ENCODE measurements around the gene EPO. TPM values are rescaled to one million over a fixed set of nuclear protein-coding genes. Genes with fewer than 3 reads are reported as not detected.
A peak's percentile ranks its signal among the peaks of the same experiment; 100 is the strongest.

EPO gene
- total and polyA plus RNA-seq, 2 of the 8 experiments (the other 6 are each of a cell fraction or from before 2014, with no cell fraction given), result 0.42 to 0.95 TPM

DNA sequence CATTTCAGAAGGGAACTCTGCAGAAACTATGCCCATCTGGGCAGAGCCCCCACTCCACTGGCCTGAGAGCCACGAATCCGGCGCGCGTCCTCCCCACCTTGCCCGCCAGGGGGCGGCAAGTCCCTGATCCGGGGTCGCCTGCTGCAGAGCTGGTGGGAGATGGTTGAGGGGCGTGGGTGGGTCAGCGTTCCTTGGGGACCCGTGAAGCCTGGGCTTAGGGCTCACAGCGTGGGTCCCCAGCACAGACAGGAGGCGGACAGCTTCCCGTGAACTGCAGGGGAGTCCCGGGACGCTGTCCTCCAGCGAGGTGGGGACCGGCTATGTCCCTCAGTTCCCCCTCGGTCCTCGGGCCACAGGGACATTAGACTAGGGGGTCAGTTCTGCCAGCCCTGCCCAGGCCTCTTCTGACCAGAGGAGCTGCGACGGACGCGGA, 14.9 kb upstream of the EPO start:
- peak overlapping the region; percentile 58 to 90 (median 84) for H3K9ac ChIP-seq (replicated peaks in 1 of 4; ENCODE audit: extremely low read depth in 1 of 4, low read depth in 3 of 4, low read length in 3 of 4)
- peaks cover 3% of the 10 kb centered on the region for H3K79me1 ChIP-seq (ENCODE audit: low read depth, low read length)
- H2BK15ac ChIP-seq (ENCODE audit: low read length), result no peak overlapping the region
- H2BK5ac ChIP-seq (ENCODE audit: low read depth, low read length), result peak overlapping the region; percentile 54
- H2BK120ac ChIP-seq (replicated peaks; ENCODE audit: low read depth, low read length), result no peak overlapping the region
- H3K18ac ChIP-seq (ENCODE audit: extremely low read depth, low read length), result peak overlapping the region; percentile 85
- POLR2A ChIA-PET (ENCODE audit: partially characterized antibody), result interaction anchor here (0.6 to 4.0 kb wide), 32 partner anchors 9 to 276 kb away, joined by 3 to 58 read pairs (median 4); partner anchors contain the start of genes EPHB4, EPO, FBXO24 and GIGYF1
- H4K5ac ChIP-seq (ENCODE audit: insufficient read length, low read depth, low read length), result peak overlapping the region; percentile 78
- no peak overlapping the region for H2AFZ ChIP-seq (ENCODE audit: low read length)
- H3K9me3 ChIP-seq (ENCODE audit: insufficient read depth in 2 of 2, low read depth in 1 of 2, low read length in 1 of 2), result no peaks in the 10 kb centered on the region
- H3K36me3 ChIP-seq (ENCODE audit: control insufficient read depth in 2 of 4, insufficient read depth in 4 of 4, low read length in 3 of 4), result peaks cover 0 to 6% (median 4%) of the 10 kb centered on the region in 4 experiments; a peak in 5 of 8 replicates
- H3K4me1 ChIP-seq (replicated peaks in 1 of 4; ENCODE audit: control insufficient read depth in 3 of 4, insufficient read depth in 4 of 4, low read length in 3 of 4), result peaks cover 0 to 11% (median 2%) of the 10 kb centered on the region in 4 experiments; a peak in 3 of 7 replicates
- H2AK5ac ChIP-seq (ENCODE audit: low read depth, low read length), result no peak overlapping the region
- CTCF ChIA-PET (ENCODE audit: partially characterized antibody), result interaction anchor here (0.6 to 16.9 kb wide), 46 partner anchors 16 to 1490 kb away, joined by 3 to 254 read pairs (median 4); partner anchors contain the start of genes EPO, GIGYF1, SLC12A9 and UFSP1
- H3K27me3 ChIP-seq (replicated peaks in 1 of 4; ENCODE audit: control insufficient read depth in 3 of 4, extremely low read depth in 1 of 4, insufficient read depth in 3 of 4, low read length in 3 of 4), result no peaks in the 10 kb centered on the region
- peaks cover 0 to 16% of the 10 kb centered on the region in 2 experiments; a peak in 3 of 4 replicates for H3K79me2 ChIP-seq (ENCODE audit: control insufficient read depth in 1 of 2, insufficient read depth in 2 of 2, low read length in 2 of 2)
- H2BK12ac ChIP-seq (ENCODE audit: low read depth, low read length), result 0 out of 2 replicates have a peak overlapping the region, but pooled peaks have one; percentile 23
- peak; percentile 46 to 98 for DNase-seq (ENCODE audit: low read depth in 1 of 2, low spot score in 2 of 2)
- H4K20me1 ChIP-seq (replicated peaks in 1 of 2; ENCODE audit: control insufficient read depth in 1 of 2, insufficient read depth in 2 of 2, low read length in 2 of 2), result peaks cover 2% of the 10 kb centered on the region in 2 experiments
- H4K8ac ChIP-seq (ENCODE audit: extremely low read depth, insufficient read depth, low read length), result peak overlapping the region; percentile 95
- 1% methylated on average over 20 of the region's 25 CpGs; no CpG with 5 or more reads in 1 of the 2 experiments for WGBS, 2 experiments (ENCODE audit: extremely low coverage in 1 of 2, insufficient coverage in 1 of 2, insufficient read length in 1 of 2, insufficient replicate concordance in 2 of 2, low coverage in 1 of 2, low lambda C conversion rate in 2 of 2, missing lambda C conversion rate in 1 of 2)
- H3K23me2 ChIP-seq (ENCODE audit: low read depth, low read length), result peaks cover 7% of the 10 kb centered on the region; the same call in 1 of the 2 replicates
- H3K27ac ChIP-seq (ENCODE audit: low read depth, low read length), result peak overlapping the region; percentile 86
- no peak overlapping the region for H3K14ac ChIP-seq (ENCODE audit: insufficient read length)
- H2BK20ac ChIP-seq (ENCODE audit: low read length), result no peak overlapping the region
- peak overlapping the region; percentile 83 to 94 (median 90) for H3K4me3 ChIP-seq (ENCODE audit: extremely low read depth in 1 of 4, insufficient read depth in 2 of 4, low read depth in 3 of 4, low read length in 4 of 4)
- H3K23ac ChIP-seq (ENCODE audit: insufficient read length), result no peak overlapping the region
- H4K91ac ChIP-seq (replicated peaks; ENCODE audit: insufficient read length, low read length), result peak overlapping the region; percentile 67
- H3K4me2 ChIP-seq (ENCODE audit: insufficient read depth in 1 of 2, low read depth in 2 of 2, low read length in 2 of 2), result peak overlapping the region; percentile 41 to 99
- H3K56ac ChIP-seq (replicated peaks; ENCODE audit: insufficient read length, low read depth, low read length), result peak overlapping the region; percentile 17
- no peak for FAIRE-seq
- H3K4ac ChIP-seq (replicated peaks; ENCODE audit: insufficient read length, low read depth, low read length), result no peak overlapping the region
- TF ChIP-seq SRF (IDR thresholded peaks at IDR 0.05; ENCODE audit: low read depth, low read length) (no peak), HDAC2 (IDR thresholded peaks at IDR 0.05; ENCODE audit: borderline replicate concordance in 1 of 2, low read depth in 2 of 2, low read length in 2 of 2) (peak in 1 of 2 experiments; percentile 61; a peak in 2 of 4 replicates), CHD1 (IDR thresholded peaks at IDR 0.05; ENCODE audit: low read depth, low read length) (no peak), KDM4A (IDR thresholded peaks at IDR 0.05; ENCODE audit: low read depth, low read length, severe bottlenecking) (no peak), SIRT6 (IDR thresholded peaks at IDR 0.05; ENCODE audit: low read length) (no peak), TBP (IDR thresholded peaks at IDR 0.05; ENCODE audit: low read depth, low read length) (peak; percentile 44; the same call in 1 of the 2 replicates), TCF12 (IDR thresholded peaks at IDR 0.05; ENCODE audit: low read depth, low read length) (0 out of 2 replicates have a peak, but pooled peaks have one; percentile 17), SIN3A (conservative IDR thresholded peaks at IDR 0.05 in 1 of 2, IDR thresholded peaks at IDR 0.05 in 1 of 2; ENCODE audit: low read depth in 1 of 2, low read length in 2 of 2) (peak in 1 of 2 experiments; percentile 36; a peak in 1 of 4 replicates), BACH1 (IDR thresholded peaks at IDR 0.05; ENCODE audit: low read length) (peak; percentile 66), ZNF274 (IDR thresholded peaks at IDR 0.05; ENCODE audit: borderline replicate concordance, extremely low read depth, low read length) (no peak), BCL11A (IDR thresholded peaks at IDR 0.05; ENCODE audit: low read depth in 2 of 2, low read length in 2 of 2) (no peak), GABPA (IDR thresholded peaks at IDR 0.05; ENCODE audit: borderline replicate concordance, insufficient read depth, low read length) (no peak; the same call in 1 of the 2 replicates), MAFK (IDR thresholded peaks at IDR 0.05; ENCODE audit: low read depth, low read length) (no peak)

All from H1 (cell line).